Stimulated activated CD8-positive, alpha-beta memory T cell treated with anti-CD3 and anti-CD28 coated beads, Interleukin-7, amount 100 ng/mL, for 48 hours (primary cell): ENCODE measurements around the gene FANCM.

ENCODE experiments used
- DNase-seq, 2 donors: peaks; one replicate each; pipeline ENCODE4 v3.0.0-alpha.2; 2020; ENCODE audit warnings: low read depth in 1 of 2; ENCODE audit errors: extremely low read depth in 1 of 2

Gene FANCM, protein sequence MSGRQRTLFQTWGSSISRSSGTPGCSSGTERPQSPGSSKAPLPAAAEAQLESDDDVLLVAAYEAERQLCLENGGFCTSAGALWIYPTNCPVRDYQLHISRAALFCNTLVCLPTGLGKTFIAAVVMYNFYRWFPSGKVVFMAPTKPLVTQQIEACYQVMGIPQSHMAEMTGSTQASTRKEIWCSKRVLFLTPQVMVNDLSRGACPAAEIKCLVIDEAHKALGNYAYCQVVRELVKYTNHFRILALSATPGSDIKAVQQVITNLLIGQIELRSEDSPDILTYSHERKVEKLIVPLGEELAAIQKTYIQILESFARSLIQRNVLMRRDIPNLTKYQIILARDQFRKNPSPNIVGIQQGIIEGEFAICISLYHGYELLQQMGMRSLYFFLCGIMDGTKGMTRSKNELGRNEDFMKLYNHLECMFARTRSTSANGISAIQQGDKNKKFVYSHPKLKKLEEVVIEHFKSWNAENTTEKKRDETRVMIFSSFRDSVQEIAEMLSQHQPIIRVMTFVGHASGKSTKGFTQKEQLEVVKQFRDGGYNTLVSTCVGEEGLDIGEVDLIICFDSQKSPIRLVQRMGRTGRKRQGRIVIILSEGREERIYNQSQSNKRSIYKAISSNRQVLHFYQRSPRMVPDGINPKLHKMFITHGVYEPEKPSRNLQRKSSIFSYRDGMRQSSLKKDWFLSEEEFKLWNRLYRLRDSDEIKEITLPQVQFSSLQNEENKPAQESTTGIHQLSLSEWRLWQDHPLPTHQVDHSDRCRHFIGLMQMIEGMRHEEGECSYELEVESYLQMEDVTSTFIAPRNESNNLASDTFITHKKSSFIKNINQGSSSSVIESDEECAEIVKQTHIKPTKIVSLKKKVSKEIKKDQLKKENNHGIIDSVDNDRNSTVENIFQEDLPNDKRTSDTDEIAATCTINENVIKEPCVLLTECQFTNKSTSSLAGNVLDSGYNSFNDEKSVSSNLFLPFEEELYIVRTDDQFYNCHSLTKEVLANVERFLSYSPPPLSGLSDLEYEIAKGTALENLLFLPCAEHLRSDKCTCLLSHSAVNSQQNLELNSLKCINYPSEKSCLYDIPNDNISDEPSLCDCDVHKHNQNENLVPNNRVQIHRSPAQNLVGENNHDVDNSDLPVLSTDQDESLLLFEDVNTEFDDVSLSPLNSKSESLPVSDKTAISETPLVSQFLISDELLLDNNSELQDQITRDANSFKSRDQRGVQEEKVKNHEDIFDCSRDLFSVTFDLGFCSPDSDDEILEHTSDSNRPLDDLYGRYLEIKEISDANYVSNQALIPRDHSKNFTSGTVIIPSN (N-terminal part only)

DNA sequence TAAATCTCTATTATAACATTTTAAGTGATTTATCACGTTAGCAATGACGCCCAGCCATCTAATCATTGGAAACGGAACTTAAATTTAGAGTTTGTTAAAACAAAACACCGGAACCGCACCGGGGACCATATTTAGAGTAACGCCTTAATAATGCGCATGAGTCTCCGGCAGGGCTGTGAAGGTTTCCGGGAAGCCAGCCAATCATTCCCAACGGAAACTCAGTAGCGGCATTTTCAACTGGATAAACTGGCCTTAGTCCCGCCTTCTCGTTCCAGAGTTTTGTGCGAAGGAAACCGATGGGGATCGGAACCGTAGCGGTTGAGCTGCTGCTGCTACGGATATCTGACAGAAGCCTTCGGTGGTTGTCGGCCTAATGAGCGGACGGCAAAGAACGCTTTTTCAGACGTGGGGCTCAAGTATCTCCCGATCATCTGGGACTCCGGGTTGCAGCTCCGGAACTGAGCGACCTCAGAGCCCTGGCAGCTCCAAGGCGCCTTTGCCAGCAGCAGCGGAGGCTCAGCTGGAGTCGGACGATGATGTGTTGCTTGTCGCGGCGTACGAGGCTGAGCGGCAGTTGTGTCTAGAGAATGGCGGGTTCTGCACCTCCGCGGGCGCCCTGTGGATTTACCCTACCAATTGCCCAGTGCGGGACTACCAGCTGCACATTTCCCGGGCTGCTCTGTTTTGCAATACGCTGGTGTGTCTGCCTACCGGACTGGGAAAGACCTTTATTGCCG is at the start of gene FANCM:
TSS of gene FANCM (plus strand) at position 272 of the 737 bp plus-strand sequence. CDS start at position 374, 102 bp downstream.
- peak; percentile 56 to 79 for DNase-seq

GRCh38 chr14:45089813-45090212 is 45.9 kb upstream of the FANCM start:
- DNase-seq: no peak

GRCh38 chr14:45091710-45092109 is 44.0 kb upstream of the FANCM start:
- DNase-seq: no peak

DNA sequence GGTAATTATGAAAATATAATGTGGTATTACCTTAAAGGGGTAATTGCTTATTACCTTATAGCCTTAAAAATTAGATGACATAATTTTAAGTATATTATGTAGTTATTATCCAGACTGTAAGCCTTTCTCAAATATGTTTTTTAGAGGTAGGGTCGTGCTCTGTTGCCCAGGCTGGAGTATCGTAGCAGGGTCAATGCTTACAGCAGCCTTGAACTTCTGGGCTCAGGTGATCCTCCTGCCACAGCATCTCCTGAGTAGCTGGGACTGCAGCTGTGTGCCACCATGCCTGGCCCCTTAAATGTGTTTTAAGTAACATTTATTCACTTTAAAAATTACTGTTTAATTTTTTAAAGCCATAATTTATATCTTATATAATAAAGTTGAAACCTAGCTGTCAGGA is 41.5 kb upstream of the FANCM start:
- no peak for DNase-seq

DNA sequence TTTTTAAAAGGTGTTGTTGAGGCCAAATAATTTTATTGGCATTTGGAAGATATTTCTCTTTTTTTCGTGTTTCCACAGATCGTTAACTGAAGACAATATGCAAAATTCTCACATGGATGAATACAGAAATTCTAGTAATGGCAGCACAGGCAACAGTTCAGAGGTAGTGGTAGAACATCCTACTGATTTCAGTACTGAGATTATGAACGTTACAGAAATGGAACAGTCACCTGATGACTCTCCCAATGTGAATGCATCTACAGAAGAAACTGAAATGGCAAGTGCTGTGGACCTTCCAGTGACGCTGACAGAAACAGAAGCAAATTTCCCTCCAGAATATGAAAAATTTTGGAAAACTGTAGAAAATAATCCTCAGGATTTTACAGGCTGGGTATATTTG is 40.6 kb upstream of the FANCM start:
- DNase-seq: no peak

GRCh38 chr14:45096218-45096617 is 39.5 kb upstream of the FANCM start:
- no peak for DNase-seq

GRCh38 chr14:45103806-45104205 is 31.9 kb upstream of the FANCM start:
- DNase-seq: no peak

GRCh38 chr14:45104561-45104960 is 31.2 kb upstream of the FANCM start:
- DNase-seq: no peak

- no peak for DNase-seq
Measured at GRCh38 chr14:45112896-45113781, 22.6 kb upstream of the FANCM start.

GRCh38 chr14:45114327-45114726 is 21.4 kb upstream of the FANCM start:
- no peak for DNase-seq

GRCh38 chr14:45118594-45118993 is 17.1 kb upstream of the FANCM start:
- no peak for DNase-seq

DNA sequence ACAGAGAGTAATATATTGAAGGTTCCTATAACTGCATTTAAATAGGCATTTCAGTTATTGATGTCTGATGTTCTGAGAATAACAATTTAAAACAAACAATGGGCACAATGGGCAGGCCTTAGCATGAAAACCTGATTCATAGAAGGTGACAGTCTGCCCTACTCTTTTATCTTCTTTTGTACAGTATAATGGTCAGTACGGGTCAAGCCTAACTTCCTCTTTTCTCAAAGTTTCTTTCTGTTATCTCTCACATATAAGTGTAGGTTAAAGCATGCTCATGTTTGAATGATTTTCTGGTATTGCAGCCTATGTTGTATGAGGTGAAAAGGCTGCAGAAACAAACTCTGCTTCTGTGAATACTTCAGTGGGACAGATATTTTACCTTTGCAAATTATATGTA is 15.6 kb upstream of the FANCM start:
- no peak for DNase-seq

DNA sequence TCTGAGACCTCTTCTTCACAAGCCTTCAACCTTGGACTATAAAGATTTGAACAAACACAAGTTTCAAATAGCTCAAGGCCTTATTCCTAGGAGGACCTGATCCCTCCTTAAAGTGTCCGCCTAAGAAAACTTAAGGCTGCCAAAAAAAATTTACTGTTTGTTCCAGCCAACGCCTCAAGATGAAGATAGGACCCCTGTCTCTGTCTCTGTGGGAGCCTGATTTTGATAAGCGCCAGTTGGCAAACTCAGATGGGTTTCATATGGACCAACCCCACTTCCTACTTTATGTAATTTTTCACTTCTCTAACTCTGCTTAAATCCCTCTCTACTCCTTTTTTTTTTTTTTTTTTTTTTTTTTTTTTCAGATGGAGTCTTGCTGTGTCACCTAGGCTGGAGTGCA is 12.5 kb upstream of the FANCM start:
- no peak for DNase-seq

- DNase-seq: no peak
Measured at GRCh38 chr14:45125754-45126153, 10.0 kb upstream of the FANCM start.

DNA sequence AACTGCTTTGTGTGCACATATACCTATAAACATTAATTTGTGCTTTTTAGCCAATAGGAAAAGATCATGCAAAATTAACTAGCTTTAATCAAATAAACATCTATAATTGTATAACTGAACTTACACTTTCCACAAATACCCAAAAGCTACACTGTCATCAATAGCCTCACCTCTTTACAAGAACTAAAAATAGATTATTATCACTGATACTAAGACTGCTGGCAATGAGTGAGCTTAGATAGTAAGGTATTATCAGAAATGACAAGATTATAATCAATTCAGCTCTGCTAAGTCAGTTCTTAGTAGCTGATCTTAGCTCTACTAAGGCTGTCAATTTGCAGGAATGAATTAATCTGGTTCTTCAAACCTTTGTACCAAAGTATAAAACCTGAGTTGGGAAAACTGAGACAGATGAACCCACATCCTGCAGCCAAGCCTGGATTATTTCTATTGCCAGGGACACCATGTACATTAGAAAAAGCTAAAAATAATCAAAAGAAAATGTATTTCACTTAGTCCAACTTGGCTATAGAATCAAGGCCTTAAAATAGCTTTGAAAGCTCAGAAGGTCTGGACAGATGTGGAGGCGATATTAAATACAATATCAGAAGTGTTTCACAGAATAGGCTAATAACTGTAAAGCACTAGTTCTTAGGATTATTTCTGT is 6.6 kb upstream of the FANCM start:
- no peak for DNase-seq

DNA sequence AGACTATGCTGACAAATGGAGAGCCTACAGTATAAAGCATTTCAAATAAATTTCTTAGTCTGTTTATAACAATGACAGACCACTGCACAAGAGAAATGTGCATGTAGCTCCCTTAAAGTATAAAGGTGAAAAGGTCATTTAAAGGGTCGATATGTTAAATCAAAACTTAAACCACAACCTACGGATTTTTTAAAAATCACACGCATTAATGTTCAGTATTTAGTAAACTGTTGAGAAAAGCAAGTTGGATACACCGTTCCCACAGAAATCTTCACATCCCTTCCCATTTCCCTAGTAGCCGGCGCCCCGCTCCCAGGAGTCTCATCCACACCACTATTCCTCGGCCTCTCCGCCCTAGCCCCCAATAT is 2.1 kb upstream of the FANCM start:
- no peak for DNase-seq

- peak; percentile 85 to 95 for DNase-seq
Measured at GRCh38 chr14:45134051-45134958, 1.4 kb upstream of the FANCM start, which contains the start of gene FKBP3. TSS of gene FKBP3 (minus strand) at chr14:45134481. CDS start at chr14:45134456, 25 bp downstream.

DNA sequence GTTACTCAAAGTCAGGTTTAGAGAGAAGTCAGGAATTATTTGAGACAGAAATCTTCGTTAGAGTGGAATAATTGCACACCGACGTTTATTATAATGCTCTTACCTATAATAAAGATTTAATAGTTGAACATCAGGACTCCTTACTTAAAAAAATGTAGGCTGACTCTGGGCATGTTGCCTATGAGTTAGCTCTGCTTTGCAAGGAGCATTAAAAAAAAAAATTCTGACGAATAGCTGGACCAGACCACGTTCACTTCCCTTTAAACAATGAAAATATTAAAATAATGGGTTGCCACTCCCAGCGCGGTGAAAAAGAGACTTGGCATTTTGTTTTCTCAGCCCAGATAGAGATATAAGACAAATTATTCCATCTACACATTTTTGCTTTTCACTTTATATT is 574 bp upstream of the FANCM start:
- DNase-seq: no peak
